ENCODE results near the gene ELK1. TPM values are rescaled to one million over a fixed set of nuclear protein-coding genes. Genes with fewer than 3 reads are reported as not detected.

The ELK1 gene

GRCh38 chrX:47587906-47588735 lies 62.2 kb downstream of the ELK1 start:
- Histone ChIP-seq H3K27me3 (ENCODE audit: insufficient read depth, poor library complexity, severe bottlenecking) (no peaks in the 10 kb centered on the region), H3K27ac (replicated peaks) (no peak overlapping the region), H3K4me3 (replicated peaks; ENCODE audit: insufficient read depth, low read length) (no peak overlapping the region)
- no peak for DNase-seq (ENCODE audit: low read depth in 1 of 2, low spot score in 1 of 2)
- TF ChIP-seq, protein P1, sequence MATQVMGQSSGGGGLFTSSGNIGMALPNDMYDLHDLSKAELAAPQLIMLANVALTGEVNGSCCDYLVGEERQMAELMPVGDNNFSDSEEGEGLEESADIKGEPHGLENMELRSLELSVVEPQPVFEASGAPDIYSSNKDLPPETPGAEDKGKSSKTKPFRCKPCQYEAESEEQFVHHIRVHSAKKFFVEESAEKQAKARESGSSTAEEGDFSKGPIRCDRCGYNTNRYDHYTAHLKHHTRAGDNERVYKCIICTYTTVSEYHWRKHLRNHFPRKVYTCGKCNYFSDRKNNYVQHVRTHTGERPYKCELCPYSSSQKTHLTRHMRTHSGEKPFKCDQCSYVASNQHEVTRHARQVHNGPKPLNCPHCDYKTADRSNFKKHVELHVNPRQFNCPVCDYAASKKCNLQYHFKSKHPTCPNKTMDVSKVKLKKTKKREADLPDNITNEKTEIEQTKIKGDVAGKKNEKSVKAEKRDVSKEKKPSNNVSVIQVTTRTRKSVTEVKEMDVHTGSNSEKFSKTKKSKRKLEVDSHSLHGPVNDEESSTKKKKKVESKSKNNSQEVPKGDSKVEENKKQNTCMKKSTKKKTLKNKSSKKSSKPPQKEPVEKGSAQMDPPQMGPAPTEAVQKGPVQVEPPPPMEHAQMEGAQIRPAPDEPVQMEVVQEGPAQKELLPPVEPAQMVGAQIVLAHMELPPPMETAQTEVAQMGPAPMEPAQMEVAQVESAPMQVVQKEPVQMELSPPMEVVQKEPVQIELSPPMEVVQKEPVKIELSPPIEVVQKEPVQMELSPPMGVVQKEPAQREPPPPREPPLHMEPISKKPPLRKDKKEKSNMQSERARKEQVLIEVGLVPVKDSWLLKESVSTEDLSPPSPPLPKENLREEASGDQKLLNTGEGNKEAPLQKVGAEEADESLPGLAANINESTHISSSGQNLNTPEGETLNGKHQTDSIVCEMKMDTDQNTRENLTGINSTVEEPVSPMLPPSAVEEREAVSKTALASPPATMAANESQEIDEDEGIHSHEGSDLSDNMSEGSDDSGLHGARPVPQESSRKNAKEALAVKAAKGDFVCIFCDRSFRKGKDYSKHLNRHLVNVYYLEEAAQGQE (IDR thresholded peaks at IDR 0.05; ENCODE audit: insufficient replicate concordance, low read depth): no peak
- TF ChIP-seq SPI1 (IDR thresholded peaks at IDR 0.05; ENCODE audit: borderline replicate concordance, low read depth) (no peak), POLR2AphosphoS5 (IDR thresholded peaks at IDR 0.05; ENCODE audit: low read depth) (no peak)

DNA sequence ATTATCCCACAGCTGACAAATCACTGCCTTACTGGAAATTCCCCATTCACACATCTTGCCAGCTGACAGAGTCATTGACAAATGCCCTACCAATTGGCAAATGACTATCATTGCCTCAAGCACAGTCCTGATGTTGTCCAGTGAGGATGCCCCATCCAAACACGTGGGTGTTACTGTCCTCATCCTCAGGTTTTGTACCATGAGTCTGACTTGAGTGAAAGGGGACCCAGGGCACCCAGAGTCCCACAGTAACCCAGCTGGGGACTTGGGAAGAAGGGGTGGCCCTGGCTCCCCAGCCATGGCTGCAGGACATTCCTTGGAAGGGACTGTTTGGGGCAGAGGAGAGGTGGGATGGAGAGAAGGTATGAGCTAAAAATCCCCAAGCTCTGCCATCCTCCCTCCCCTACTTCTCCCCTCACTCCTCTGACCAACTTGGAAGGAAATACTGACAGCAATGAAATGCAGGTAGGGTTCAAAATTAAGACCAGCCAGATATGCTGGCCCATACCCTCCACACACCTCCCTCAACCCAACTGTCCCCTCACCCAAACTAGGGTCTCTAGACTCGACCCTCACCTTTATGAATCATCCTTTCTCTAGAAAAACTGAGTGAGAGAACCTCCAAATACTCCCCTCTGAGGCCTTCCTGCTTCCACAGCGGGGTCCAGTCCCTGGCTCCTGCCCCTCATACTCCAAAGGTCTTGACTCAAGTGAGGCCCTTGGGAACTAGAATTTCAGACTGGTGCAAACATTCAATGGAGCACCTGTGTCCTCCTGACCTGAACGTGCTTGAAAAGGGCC lies 63.1 kb downstream of the ELK1 start:
- DNase-seq (ENCODE audit: low read depth in 1 of 2, low spot score in 1 of 2): no peak
- Histone ChIP-seq H3K27me3 (ENCODE audit: insufficient read depth, poor library complexity, severe bottlenecking) (no peaks in the 10 kb centered on the region), H3K27ac (replicated peaks) (no peak overlapping the region), H3K4me3 (replicated peaks; ENCODE audit: insufficient read depth, low read length) (no peak overlapping the region)
- no peak for TF ChIP-seq POLR2AphosphoS5 (IDR thresholded peaks at IDR 0.05; ENCODE audit: low read depth)
- TF ChIP-seq, protein P1 (IDR thresholded peaks at IDR 0.05; ENCODE audit: insufficient replicate concordance, low read depth): no peak

DNA sequence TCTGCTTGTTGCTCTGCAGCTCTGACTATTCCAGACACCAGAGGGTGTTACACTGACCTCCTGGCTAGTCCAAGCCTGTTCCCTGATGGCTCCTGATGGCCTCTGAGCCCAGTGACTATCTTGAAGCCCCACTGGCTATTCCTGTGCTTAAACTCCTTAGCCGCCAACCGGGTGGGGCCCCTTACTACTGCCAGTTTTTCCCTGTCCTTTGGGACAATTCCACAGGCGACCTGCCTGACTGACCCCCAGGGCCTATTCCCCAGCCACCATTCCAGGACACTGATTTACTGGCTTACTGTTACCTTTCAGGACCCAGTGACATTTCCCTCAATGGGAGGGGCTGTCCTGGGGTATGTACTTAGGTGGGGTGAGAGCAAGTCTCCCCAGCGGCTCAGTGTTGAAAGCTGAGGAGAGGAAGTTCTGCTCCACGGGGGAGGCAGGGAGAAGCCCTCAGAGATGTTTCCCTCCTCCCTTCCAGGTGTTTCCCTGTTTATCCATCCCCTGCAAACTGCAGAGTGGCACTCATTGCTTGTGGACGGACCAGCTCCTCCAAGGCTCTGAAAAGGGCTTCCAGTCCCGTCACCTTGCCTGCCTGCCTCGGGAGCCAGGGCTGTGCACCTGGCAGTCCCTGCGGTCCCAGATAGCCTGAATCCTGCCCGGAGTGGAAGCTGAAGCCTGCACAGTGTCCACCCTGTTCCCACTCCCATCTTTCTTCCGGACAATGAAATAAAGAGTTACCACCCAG lies 64.1 kb downstream of the ELK1 start:
- TF ChIP-seq, protein P2, sequence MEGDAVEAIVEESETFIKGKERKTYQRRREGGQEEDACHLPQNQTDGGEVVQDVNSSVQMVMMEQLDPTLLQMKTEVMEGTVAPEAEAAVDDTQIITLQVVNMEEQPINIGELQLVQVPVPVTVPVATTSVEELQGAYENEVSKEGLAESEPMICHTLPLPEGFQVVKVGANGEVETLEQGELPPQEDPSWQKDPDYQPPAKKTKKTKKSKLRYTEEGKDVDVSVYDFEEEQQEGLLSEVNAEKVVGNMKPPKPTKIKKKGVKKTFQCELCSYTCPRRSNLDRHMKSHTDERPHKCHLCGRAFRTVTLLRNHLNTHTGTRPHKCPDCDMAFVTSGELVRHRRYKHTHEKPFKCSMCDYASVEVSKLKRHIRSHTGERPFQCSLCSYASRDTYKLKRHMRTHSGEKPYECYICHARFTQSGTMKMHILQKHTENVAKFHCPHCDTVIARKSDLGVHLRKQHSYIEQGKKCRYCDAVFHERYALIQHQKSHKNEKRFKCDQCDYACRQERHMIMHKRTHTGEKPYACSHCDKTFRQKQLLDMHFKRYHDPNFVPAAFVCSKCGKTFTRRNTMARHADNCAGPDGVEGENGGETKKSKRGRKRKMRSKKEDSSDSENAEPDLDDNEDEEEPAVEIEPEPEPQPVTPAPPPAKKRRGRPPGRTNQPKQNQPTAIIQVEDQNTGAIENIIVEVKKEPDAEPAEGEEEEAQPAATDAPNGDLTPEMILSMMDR (IDR thresholded peaks at IDR 0.05; ENCODE audit: insufficient read depth, low read length): no peak
- TF ChIP-seq, protein P1 (IDR thresholded peaks at IDR 0.05; ENCODE audit: insufficient replicate concordance, low read depth): no peak
- TF ChIP-seq GABPA (IDR thresholded peaks at IDR 0.05; ENCODE audit: low read depth) (no peak), POLR2AphosphoS5 (IDR thresholded peaks at IDR 0.05; ENCODE audit: low read depth) (no peak), SPI1 (IDR thresholded peaks at IDR 0.05; ENCODE audit: borderline replicate concordance, low read depth) (no peak)
- H3K4me3 ChIP-seq (replicated peaks; ENCODE audit: insufficient read depth, low read length): no peak overlapping the region
- DNase-seq (ENCODE audit: low read depth in 1 of 2, low spot score in 1 of 2): no peak
- no peaks in the 10 kb centered on the region for H3K27me3 ChIP-seq (ENCODE audit: insufficient read depth, poor library complexity, severe bottlenecking)
- no peak overlapping the region for H3K27ac ChIP-seq (replicated peaks)

Small RNA genes lying within 50 kb of the gene (microRNA-seq; reads per million reads assigned to microRNA genes)
- gene MIR4769: not detected

Measured in HL-60 (cell line).